Measurements from ENCODE around the gene COL4A1. TPM values are rescaled to one million over a fixed set of nuclear protein-coding genes. Genes with fewer than 3 reads are reported as not detected.
A peak's percentile ranks its signal among the peaks of the same experiment; 100 is the strongest.

The COL4A1 gene
- total and polyA plus RNA-seq, 11 donors: 52.6 to 428 (median 184) TPM

GRCh38 chr13:110119935-110120905, 186.7 kb downstream of the COL4A1 start:
- H3K27me3 ChIP-seq: peaks cover 0 to 7% (median 0%) of the 10 kb centered on the region in 9 donors
- H3K36me3 ChIP-seq: no peaks in the 10 kb centered on the region
- DNase-seq (peak in 2 of 5 donors; percentile 3 to 26), ATAC-seq (peak; percentile 69 to 85 (median 78))
- intact Hi-C loops (cut with DNase I): loop anchor here in 1 of 10 donors (5.0 kb wide), 1 partner anchor 1158 kb away; no protein-coding TSS in a partner anchor
- no peaks in the 10 kb centered on the region for H3K9me3 ChIP-seq
- TF ChIP-seq, protein P1, sequence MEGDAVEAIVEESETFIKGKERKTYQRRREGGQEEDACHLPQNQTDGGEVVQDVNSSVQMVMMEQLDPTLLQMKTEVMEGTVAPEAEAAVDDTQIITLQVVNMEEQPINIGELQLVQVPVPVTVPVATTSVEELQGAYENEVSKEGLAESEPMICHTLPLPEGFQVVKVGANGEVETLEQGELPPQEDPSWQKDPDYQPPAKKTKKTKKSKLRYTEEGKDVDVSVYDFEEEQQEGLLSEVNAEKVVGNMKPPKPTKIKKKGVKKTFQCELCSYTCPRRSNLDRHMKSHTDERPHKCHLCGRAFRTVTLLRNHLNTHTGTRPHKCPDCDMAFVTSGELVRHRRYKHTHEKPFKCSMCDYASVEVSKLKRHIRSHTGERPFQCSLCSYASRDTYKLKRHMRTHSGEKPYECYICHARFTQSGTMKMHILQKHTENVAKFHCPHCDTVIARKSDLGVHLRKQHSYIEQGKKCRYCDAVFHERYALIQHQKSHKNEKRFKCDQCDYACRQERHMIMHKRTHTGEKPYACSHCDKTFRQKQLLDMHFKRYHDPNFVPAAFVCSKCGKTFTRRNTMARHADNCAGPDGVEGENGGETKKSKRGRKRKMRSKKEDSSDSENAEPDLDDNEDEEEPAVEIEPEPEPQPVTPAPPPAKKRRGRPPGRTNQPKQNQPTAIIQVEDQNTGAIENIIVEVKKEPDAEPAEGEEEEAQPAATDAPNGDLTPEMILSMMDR (IDR thresholded peaks at IDR 0.05): no peak
- peak overlapping the region in 5 of 12 donors; percentile 20 to 65 (median 33) for H3K27ac ChIP-seq
- H3K4me1 ChIP-seq: peaks cover 0 to 16% (median 4%) of the 10 kb centered on the region in 12 donors
- H3K4me3 ChIP-seq: no peak overlapping the region
- 81 to 87% (median 83%) methylated on average over 18 of the region's 18 CpGs for WGBS, 4 donors

- intact Hi-C loops (cut with DNase I): loop anchor here in 1 of 10 donors (5.0 kb wide), 1 partner anchor 1156 kb away; no protein-coding TSS in a partner anchor
- H3K4me3 ChIP-seq: no peak overlapping the region
- no peak for TF ChIP-seq POLR2A (IDR thresholded peaks at IDR 0.05)
- TF ChIP-seq, protein P1 (IDR thresholded peaks at IDR 0.05): no peak
- H3K27me3 ChIP-seq: peaks cover 0 to 7% (median 0%) of the 10 kb centered on the region in 9 donors
- no peaks in the 10 kb centered on the region for H3K36me3 ChIP-seq
- DNase-seq (no peak), ATAC-seq (no peak)
- no peak overlapping the region for H3K27ac ChIP-seq
- no peaks in the 10 kb centered on the region for H3K9me3 ChIP-seq
- 63 to 70% (median 68%) methylated on average over 11 of the region's 11 CpGs for WGBS, 4 donors
- H3K4me1 ChIP-seq: peaks cover 0 to 13% (median 2%) of the 10 kb centered on the region in 12 donors
These were observed 188.9 kb downstream of the COL4A1 start for GRCh38 chr13:110118106-110118505.

DNA sequence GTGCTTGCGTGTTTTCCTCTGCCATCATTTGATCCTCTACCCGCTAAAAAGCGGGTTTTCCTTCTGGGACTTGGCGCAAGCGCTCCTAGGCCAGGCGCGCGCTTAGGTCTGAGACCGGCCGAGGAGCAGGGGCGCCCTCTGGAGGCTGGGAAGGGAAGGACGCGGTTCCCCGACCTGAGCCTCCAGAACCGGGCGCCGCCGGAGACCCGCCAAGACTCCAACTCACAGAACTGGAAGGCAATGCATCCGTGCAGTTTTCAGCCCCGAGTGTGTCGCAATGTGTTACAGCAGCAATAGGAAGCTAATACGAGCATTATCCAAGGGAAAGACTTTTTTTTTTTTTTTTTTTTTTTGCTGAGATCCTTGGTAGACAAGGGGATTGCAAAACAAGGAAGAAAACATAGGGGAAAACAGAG, 190.9 kb downstream of the COL4A1 start:
- intact Hi-C loops (cut with DNase I): loop anchor here in 1 of 10 donors (5.0 kb wide), 1 partner anchor 1154 kb away; no protein-coding TSS in a partner anchor

More for the DNA sequence above, 190.9 kb downstream of the COL4A1 start:
- Histone ChIP-seq H3K27me3 (peaks cover 0 to 3% (median 0%) of the 10 kb centered on the region in 9 donors), H3K9me3 (no peaks in the 10 kb centered on the region), H3K27ac (no peak overlapping the region), H3K4me1 (peaks cover 0 to 13% (median 2%) of the 10 kb centered on the region in 12 donors), H3K4me3 (no peak overlapping the region), H3K36me3 (no peaks in the 10 kb centered on the region)
- ATAC-seq (peak in 3 of 4 donors; percentile 38 to 53 (median 44)), DNase-seq (peak in 4 of 5 donors; percentile 57 to 82 (median 61))
- WGBS, 4 donors: 26 to 37% (median 33%) methylated on average over 23 of the region's 23 CpGs
- TF ChIP-seq POLR2A (IDR thresholded peaks at IDR 0.05): no peak
- TF ChIP-seq, protein P1 (IDR thresholded peaks at IDR 0.05): peak; percentile 41 to 73 (median 64)

All from heart left ventricle (tissue), 16 donors.